ENCODE data around the gene PLPP7. TPM values are rescaled to one million over a fixed set of nuclear protein-coding genes. Genes with fewer than 3 reads are reported as not detected.
A peak's percentile ranks its signal among the peaks of the same experiment; 100 is the strongest.

The PLPP7 gene
- total RNA-seq, 4 donors from 2014 or later = 1.1 to 2.9 (median 2.7) TPM

DNA sequence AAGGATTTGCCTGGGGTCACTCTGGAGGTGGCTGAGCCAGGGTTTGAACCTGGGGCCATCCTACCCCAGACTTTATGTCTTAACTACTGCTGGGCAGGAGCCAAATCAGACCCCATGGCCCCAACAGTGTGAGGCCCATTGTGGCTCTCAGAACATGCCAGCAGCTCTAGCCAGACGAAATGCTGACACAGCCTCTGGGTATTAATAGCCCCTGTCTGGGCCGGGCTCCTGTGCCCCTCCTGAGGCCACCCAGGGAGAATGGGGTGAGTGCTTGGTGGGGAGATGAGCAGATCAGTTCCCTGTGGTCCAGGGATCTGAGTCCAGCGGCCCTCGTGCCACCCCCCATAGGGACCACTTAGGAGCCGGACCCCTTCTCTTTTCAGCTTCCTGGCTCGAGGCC is 2.2 kb upstream of the PLPP7 start:
- Histone ChIP-seq H3K36me3 (no peaks in the 10 kb centered on the region), H3K4me3 (replicated peaks in 1 of 3) (no peak overlapping the region), H3K9me3 (no peaks in the 10 kb centered on the region), H3K27ac (no peak overlapping the region), H3K4me1 (peaks cover 0 to 6% of the 10 kb centered on the region in 2 donors), H3K27me3 (no peaks in the 10 kb centered on the region)
- intact Hi-C loops (cut with DNase I) = no loop called here
- TF ChIP-seq, protein P1, sequence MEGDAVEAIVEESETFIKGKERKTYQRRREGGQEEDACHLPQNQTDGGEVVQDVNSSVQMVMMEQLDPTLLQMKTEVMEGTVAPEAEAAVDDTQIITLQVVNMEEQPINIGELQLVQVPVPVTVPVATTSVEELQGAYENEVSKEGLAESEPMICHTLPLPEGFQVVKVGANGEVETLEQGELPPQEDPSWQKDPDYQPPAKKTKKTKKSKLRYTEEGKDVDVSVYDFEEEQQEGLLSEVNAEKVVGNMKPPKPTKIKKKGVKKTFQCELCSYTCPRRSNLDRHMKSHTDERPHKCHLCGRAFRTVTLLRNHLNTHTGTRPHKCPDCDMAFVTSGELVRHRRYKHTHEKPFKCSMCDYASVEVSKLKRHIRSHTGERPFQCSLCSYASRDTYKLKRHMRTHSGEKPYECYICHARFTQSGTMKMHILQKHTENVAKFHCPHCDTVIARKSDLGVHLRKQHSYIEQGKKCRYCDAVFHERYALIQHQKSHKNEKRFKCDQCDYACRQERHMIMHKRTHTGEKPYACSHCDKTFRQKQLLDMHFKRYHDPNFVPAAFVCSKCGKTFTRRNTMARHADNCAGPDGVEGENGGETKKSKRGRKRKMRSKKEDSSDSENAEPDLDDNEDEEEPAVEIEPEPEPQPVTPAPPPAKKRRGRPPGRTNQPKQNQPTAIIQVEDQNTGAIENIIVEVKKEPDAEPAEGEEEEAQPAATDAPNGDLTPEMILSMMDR (IDR thresholded peaks at IDR 0.05) = no peak
- no peak for TF ChIP-seq POLR2A (IDR thresholded peaks at IDR 0.05)
- no peak for DNase-seq
- 62 to 93% methylated on average over 3 to 6 of the region's 6 CpGs for WGBS, 2 donors

DNA sequence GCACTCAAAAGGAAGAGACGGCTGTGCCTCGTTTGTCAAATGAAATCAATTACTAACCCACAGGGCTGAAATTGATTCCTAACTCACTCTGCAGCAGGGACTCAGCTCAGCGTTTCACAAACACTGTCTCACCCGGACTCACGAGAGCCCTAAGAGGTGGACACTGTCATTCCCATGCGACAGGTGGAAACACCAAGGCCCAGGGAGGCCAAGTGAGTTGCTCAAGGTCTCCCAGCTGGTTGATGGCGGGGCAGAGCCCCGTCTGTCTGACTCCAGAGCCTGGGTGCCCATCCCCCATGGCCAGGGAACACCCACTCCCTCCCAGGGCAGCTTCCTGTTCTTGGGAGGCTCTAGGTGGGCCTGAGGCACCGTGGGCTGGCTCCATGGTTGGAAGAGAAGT is 1.3 kb upstream of the PLPP7 start:
- DNase-seq = no peak
- WGBS, 2 donors = 85 to 91% methylated on average over 4 to 6 of the region's 9 CpGs

DNA sequence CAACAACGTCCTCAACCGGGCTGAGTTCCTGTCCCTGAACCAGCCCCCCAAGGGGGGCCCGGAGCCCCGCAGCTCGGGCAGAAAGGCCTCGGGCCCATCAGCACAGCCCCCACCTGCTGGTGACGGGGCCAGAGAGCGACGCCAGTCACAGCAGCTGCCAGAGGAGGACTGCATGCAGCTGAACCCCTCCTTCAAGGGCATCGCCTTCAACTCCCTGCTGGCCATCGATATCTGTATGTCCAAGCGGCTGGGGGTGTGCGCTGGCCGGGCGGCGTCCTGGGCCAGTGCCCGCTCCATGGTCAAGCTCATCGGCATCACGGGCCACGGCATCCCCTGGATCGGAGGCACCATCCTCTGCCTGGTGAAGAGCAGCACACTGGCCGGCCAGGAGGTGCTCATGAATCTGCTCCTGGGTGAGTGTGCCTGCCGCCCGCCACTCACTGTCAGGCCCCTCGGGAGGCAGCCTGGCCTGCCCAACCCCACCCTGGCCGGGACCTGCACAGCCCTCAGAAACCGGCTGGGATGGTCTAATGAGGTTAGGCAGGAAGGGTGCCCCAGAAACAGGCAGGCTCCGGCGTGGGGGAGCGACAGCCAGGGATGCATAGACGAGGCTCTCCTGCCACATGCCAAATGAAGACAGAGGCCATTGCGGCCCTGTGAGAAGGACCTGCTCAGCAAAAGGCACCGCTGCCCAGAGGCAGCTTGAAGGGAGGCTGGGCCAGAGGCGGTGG is 678 bp downstream of the PLPP7 start:
- intact Hi-C loops (cut with DNase I) = no loop called here
- Histone ChIP-seq H3K27me3 (no peaks in the 10 kb centered on the region), H3K4me1 (no peaks in the 10 kb centered on the region), H3K27ac (no peak overlapping the region), H3K36me3 (no peaks in the 10 kb centered on the region), H3K4me3 (replicated peaks in 1 of 3) (peak overlapping the region in 1 of 3 donors; percentile 24), H3K9me3 (no peaks in the 10 kb centered on the region)
- DNase-seq = no peak
- WGBS, 2 donors = 84 to 93% methylated on average over 3 to 7 of the region's 34 CpGs
- no peak for TF ChIP-seq POLR2A (IDR thresholded peaks at IDR 0.05)
- TF ChIP-seq, protein P1 (IDR thresholded peaks at IDR 0.05) = no peak

More for the DNA sequence above, 1.3 kb upstream of the PLPP7 start:
- TF ChIP-seq, protein P1 (IDR thresholded peaks at IDR 0.05) = no peak
- no peak for TF ChIP-seq POLR2A (IDR thresholded peaks at IDR 0.05)
- Histone ChIP-seq H3K27ac (no peak overlapping the region), H3K9me3 (no peaks in the 10 kb centered on the region), H3K36me3 (no peaks in the 10 kb centered on the region), H3K4me3 (replicated peaks in 1 of 3) (no peak overlapping the region), H3K27me3 (no peaks in the 10 kb centered on the region), H3K4me1 (no peaks in the 10 kb centered on the region)
- intact Hi-C loops (cut with DNase I) = no loop called here

DNA sequence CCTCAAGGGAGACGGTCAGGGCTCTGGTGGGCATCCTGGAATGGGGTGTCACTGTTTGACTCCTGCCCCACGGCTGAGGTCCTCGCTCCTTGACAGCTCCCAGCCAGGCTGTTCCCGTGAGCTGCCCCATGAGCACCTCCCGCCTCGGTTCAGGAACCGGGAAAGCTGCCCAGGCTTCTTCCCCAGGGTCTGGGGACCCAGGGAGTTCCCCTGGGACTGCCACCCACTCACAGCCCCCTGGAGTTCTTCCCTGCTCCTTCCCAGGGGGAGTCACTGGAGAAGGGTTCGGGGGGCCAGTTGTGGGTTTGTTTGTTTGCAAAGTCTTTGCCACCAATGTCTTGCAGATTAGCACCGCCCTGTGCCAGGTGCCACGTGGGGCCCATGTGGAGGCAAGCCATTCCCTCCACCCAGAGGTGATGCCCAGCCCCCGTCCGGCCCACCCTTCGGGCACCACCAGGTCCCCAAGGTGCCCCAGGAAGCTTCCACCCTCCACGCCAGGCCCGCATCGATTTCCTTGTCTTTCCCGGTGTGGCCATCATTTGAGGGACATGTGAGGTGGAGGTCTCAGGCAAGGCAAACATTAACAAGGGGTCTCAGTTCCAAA is 1.3 kb downstream of the PLPP7 start:
- H3K4me3 ChIP-seq (replicated peaks in 1 of 3) = no peak overlapping the region
- no peak overlapping the region for H3K27ac ChIP-seq
- intact Hi-C loops (cut with DNase I) = no loop called here
- no peaks in the 10 kb centered on the region for H3K9me3 ChIP-seq
- 82 to 88% methylated on average over 12 to 17 of the region's 17 CpGs for WGBS, 2 donors
- no peaks in the 10 kb centered on the region for H3K4me1 ChIP-seq
- H3K36me3 ChIP-seq = no peaks in the 10 kb centered on the region
- no peak for TF ChIP-seq POLR2A (IDR thresholded peaks at IDR 0.05)
- TF ChIP-seq, protein P1 (IDR thresholded peaks at IDR 0.05) = no peak
- DNase-seq = no peak
- H3K27me3 ChIP-seq = no peaks in the 10 kb centered on the region

DNA sequence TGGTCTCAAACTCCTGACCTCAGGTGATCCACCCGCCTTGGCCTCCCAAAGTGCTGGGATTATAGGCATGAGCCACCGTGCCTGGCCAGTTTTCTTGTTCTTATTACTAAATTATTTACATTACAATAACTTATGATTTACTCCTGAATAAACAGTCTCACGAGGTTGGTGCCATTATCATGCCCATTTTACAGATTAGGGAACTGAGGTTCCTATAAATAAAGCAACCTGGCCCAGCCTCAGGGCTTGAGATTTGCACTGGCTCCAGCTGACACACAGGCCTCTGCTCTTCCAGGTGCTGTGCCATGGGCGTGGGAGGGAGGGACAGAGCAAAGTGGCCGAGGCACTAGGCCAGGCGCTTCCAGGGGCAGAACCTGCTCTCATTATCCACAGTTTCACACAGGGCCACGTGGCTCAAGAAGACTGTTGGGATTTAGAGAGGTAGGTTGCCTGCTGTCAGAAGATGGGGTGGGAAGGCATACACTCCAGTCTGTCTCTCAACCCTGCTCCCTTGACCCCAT is 2.3 kb downstream of the PLPP7 start:
- no peaks in the 10 kb centered on the region for H3K27me3 ChIP-seq
- H3K4me3 ChIP-seq (replicated peaks in 1 of 3) = no peak overlapping the region
- H3K4me1 ChIP-seq = no peaks in the 10 kb centered on the region
- TF ChIP-seq, protein P1 (IDR thresholded peaks at IDR 0.05) = no peak
- no peak for TF ChIP-seq POLR2A (IDR thresholded peaks at IDR 0.05)
- no peaks in the 10 kb centered on the region for H3K36me3 ChIP-seq
- 87 to 93% methylated on average over 5 to 6 of the region's 7 CpGs for WGBS, 2 donors
- no peak overlapping the region for H3K27ac ChIP-seq
- intact Hi-C loops (cut with DNase I) = no loop called here
- no peaks in the 10 kb centered on the region for H3K9me3 ChIP-seq
- DNase-seq = no peak
